NCI-H1436 (cell line): ENCODE results near the gene USP20.
A peak's percentile ranks its signal among the peaks of the same experiment; 100 is the strongest.

Source experiments
- DNase-seq: peaks from one replicate; lab custom pipeline; 2025; lab: John Stamatoyannopoulos, UW

USP20 gene

DNA sequence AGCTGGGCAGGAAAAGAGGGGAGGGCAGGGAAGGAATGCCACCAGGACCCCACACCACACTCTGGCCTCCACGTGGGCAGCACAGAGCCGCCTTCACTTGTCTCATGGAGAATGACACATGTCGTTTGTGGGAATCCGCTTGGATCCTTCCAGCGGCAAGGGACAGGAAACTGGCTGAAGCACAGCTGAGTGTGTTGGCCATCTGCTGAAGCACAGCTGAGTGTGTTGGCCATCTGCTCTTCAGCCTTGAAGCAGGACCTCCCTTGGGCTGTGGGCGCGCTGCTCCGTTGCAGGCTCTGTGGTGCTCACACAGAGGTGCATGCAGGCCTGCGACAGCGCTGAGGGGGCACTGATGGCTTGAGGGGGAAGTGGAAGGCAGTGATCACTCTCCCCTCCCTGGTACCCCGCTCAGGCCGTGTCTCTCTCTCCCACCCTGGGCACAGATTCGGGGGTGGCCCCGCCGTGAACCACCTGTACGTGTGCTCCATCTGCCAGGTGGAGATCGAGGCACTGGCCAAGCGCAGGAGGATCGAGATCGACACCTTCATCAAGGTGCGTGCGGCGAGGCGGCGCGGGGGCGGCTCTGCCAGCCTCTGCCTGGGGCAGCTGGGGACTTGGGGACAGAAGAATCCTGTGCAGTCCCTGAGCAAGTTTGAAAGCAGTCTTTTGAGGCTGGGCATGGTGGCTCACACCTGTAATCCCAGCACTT, 40.6 kb downstream of the USP20 start:
- DNase-seq = no peak

DNA sequence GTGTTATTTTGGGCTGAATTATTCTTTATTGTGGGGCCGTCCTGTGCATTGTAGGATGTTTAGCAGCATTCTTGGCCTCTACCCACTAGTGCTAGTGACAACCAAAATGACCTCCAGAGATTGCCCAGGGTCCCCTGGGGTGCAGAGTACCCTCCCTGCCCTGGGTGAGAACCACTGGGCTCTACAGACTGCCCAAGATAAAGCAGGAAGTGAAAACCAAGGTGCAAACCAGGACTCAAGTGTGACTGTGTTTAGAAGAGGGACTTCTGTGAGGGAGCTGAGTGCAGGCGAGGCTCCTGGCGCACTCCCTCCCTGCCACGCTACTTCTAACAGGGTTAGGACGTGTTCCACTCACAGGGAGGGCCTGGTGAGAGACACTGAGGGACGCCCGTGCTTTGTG, 41.6 kb downstream of the USP20 start:
- no peak for DNase-seq

DNA sequence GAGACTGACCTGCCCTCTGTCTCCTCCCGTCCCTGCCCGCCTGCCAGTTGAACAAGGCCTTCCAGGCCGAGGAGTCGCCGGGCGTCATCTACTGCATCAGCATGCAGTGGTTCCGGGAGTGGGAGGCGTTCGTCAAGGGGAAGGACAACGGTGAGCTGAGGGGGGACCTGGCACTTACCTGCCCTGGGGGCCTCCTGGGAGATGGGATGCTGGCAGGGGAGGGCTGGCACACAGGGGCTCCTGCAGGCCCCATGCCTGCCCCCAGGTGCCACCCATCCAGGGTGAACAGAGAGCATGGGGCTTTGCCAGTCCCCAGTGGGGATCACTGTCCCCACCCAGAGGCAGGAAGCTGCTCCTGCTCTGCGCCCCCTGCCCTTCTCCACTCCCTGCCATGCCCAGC, 43.0 kb downstream of the USP20 start:
- no peak for DNase-seq

DNA sequence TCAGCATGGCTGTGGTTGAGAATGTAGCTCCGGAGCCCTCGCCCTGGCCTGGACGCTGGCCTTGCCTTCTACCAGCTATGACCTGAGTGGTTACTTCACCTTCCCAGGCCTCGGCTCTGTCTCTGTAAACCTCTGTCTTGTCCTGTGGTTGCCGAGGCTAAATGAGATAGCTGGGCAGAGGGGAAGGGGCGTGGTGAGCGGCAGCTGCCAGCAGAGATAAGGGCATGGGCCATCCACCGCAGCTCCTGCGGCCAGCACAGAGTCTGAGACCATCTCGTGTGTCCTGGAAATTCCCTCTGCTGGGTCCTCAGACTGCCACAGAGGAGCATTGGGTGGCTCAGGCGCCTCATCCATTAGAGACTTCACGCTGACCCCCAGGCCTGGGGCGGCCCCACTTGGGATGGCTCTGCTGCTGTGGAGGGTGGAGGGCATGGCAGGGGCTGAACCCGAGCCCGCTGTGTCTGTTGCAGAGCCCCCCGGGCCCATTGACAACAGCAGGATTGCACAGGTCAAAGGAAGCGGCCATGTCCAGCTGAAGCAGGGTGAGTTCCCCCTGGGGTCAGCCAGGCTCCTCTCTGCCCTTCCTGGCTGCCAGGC, 43.9 kb downstream of the USP20 start:
- DNase-seq = no peak

DNA sequence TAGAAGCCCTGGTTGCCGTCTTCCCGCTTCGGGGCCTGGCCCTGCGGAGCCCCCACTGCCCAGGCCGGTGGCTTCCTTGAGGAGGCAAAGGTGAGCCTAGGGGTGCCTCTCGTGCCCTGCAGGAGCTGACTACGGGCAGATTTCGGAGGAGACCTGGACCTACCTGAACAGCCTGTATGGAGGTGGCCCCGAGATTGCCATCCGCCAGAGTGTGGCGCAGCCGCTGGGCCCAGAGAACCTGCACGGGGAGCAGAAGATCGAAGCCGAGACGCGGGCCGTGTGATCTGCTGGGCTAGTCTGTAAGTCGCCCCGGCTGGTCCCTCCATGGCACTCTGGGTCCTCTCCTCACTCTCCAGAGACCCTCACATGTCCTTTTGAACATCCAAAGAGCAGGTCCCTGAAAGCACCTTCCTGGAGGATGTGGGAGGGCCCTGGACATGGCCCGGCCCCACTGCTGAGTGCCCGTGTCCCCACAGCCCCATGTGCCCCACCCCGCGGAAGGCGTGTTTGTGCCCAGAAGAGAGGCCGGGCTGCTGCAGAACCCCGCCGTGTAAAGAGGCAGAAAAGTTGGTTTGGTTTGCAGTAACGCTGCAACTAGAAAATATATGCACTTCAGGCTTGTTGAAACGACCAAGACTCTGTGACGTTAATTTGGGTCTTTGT, 44.9 kb downstream of the USP20 start:
- no peak for DNase-seq

DNA sequence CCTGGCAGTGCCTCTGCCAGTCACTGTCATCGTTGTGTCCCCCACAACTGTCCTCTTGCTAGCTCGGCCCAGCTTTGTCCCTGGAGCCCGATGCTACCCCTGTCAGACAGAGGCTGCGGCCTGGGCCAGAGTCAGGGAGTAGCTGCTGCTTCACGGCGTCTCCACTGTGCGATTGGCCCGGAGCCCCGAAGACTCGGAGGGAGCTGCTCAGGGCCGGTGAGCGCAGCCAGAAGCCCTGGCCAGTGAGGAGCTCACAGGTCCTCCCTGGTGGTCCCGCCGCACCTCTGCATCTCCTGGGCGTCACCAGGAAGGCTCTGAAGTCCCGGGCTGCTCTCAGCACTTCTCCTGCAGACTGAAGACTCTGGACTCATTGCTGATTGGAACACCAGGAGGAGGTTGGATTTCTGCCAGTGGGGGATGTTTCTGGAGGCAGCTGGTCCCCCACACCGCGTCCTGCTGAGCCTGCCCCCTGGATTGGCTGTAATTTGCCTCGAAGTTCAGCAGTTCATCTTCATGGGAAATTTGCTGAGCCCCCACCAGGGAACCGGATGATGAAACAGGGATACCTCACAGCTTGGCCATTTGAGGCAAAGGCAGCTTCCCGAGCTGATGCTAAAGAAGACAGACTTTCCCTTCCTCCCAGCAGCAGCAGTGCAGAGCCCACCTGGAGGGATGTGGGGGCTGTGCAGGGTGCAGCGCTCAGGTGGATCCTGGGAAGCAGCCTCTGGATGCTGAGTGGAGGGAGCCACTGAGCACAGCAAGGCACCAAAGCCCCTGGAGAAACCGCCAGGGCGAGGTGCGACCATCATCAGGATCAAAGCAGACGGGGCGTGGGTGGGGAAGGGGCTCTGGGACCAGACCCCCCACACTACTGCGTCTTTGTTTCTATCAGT, 45.6 kb downstream of the USP20 start:
- no peak for DNase-seq

DNA sequence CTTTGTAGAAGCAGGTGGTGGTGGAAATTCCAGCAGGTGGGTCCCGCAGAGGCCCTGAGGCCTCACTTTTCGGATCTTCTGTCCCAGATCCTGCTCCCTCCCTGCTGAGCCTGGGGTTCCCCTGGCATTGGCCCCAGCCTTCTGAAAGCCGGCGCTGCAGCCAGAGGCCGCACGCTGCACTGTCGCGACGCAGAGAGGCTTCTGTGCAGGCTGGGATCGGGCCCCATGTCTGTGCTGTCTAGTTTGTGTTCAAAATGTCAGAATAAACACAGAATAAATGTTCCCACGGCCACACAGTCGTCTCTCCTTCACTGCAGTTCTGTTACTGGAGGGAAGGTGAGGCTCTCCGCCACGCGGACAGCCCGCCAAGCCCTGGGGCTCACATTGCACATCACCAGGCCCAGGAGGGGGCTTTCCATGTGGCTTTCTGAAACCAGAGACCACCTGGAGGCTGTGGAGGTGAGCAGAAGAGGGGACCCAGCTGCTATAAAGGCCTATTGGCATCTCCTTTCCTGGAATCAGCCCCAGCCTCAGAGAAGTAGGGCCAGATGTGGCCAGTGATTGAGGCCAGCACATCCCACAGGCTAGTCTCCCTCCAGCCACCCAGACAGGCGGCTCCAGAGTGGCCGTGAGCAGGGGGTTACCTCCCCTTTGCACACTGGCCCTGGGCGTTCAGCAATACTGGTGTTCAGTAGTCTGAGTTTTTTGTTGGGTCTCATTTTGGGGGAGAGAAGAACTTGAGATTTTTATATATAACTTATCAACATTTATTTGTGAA, 46.5 kb downstream of the USP20 start:
- no peak for DNase-seq

DNA sequence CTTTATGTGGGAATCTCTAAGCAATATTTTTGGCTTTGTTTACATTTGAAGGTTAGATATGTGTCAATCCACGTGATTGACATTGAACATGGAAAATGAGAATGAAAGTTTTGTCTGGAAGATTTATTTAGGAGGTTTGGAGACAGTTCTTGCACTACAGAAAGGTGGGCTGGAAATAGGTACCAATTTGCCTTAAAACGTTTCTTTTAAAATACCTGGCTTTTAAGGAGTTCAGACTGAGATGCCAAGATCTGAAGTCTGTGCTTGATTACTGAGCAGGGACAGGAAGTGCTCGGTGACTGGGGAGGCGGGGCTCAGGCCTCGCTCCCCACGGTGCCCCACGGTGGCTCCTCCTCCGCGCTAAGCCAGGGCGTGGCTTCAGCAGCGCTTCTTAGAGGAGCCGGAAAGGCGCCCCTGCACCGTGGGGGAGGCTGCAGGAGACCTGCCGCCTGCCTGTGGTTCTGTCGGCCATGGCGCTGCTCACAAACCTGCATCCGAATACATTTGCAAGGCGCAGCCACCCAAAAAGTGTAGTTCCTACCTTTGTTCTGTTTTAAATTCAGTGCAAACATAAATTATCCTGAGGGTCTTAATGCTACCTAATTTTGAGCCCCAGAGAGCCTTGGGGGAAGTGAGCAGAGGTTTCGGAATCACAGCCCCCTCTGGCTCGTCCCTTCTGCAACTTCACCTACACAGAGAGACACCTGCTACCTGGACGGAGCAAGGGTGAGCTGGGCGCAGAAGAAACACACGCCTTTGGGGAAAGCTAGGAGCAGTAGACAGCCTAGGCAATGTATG, 49.2 kb downstream of the USP20 start:
- peak; percentile 89 for DNase-seq

DNA sequence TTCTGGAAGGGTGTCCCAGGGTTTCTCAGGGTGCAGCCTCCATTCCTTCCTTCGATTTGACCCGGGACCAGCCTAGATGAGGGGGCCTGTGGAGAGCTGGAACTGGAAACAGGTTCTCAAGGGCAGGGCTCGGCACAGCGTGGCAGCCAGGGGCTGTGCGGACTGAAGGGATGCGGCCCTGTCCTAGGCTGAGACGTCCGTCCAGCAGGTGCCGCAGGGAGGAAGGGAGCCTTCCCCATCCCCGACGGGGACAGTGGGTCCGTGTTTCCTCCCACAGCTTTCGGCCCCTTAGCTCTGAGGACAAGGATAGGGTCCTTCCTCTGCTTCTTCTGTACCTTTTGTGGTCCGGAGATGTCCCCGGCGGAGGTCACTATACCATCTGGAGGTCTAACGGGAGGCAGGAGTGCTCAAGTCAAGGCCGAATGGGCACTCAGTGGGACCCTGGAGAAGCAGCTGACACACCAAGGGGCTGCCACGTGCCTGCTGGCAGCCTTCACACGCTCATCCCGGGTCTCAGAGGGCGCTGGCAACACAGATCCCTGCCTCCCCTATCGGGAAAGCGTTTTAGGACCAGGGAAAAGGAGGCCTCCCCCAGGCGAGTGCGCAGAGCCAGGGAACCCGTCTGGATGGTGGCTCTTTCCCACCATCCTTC, 49.9 kb downstream of the USP20 start:
- DNase-seq = peak; percentile 11

DNA sequence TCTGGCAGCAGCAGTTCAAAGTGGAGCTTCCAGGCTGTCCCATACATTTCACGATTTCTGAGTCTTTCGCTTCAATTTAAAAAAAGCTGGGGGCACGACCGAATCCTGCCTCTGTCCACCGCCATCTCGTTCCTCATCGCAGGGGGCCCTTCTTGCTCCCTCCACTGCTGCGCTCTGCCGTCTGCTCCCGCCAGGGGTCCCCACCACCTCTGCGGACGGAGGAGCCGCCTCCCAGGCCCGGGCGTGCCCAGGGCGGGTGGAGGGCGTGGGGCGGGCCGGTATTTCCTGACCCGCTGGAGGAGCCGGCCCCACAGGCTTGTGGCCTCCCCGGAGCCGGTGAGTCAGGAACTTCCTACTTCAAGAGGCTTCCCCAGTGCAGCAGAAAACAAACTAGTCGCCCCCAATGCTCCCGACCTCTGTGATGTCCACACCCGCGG, 50.4 kb downstream of the USP20 start:
- peak; percentile 63 for DNase-seq

DNA sequence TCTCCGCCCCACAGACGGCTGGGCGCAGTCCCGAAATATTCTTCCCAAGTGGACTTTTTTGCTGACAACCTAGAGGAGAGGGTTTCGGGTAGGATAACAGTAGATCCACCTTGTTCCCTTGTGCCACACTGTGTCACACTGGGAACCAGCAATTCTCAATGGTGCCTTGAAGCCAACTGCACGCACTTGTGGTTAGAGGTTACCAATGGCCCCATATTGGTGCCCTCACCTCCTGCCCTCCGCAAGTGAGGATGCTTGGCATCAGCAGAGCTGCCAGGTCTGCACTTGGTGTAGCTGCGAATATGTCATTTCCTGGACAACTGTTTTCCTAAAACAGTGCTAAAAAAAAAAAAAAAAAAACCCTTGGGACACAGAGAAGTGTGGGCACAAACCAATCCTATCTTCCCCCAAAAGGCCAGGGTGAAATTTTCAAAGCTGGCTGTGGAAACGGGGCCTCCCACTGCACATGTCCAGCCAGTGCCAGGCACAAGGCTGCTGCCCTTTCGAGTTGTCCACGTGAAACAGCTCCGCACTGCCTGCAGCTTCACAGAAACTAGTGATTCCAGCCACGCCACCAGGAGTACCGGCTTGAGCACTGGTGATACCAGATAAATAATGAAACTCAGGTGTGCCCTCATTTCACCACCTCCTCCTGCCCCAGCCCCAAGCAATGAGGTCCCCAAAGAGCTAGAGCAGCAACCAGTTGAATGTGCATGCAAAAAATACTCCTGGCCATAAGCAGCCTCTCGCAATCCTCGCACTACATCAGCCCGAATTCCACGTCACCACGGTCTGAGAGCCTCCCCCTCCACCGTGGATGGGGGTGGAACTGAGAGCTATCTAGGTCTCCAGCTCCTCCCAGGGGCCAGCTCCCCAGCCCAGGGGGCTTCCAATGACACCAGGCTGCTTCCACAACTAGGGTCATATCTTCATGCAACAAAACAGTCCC, 51.2 kb downstream of the USP20 start:
- DNase-seq = no peak

DNA sequence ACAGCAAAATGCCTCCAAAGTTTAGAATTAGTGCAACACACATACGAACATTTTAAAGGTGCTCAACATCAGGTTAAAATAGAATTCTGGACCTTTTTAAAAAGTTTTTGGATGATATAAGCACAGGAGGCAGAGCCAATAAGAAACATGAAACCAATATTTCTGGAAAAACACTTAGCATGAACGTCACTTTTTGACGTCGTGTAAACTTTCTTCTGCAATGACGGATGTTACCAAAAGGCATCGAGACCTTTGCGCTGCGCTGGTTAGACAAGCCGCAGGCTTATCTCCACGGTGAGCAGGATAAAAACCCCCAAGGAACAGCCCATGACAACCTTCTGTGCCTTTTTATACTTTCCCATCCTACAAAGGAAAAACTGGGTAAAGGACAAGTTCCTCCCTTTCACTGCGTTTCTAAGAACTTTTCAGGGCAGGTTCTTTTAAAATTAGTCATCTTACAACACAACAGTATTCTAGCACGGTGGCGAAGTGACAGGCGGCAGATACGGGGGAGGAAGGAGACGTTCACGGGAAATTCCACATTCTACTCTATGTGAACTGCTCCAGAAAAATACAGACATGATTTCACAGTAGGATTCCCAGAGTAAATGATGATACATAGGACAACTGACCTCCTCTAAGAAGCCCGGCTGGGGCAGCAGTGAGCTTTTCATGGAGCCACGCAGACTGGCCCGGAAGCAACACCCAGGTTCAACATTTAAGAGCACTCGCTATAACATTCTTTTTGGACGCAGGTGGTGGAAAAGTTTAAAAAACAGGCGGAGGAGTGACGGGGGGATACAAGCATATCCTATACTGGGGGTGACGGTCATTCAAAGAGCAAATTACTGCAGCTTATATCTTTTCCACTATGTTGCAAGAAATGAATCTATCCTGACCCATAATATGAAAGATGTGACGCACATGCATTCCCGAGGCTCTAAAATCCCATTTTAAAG, 52.4 kb downstream of the USP20 start:
- DNase-seq = no peak

DNA sequence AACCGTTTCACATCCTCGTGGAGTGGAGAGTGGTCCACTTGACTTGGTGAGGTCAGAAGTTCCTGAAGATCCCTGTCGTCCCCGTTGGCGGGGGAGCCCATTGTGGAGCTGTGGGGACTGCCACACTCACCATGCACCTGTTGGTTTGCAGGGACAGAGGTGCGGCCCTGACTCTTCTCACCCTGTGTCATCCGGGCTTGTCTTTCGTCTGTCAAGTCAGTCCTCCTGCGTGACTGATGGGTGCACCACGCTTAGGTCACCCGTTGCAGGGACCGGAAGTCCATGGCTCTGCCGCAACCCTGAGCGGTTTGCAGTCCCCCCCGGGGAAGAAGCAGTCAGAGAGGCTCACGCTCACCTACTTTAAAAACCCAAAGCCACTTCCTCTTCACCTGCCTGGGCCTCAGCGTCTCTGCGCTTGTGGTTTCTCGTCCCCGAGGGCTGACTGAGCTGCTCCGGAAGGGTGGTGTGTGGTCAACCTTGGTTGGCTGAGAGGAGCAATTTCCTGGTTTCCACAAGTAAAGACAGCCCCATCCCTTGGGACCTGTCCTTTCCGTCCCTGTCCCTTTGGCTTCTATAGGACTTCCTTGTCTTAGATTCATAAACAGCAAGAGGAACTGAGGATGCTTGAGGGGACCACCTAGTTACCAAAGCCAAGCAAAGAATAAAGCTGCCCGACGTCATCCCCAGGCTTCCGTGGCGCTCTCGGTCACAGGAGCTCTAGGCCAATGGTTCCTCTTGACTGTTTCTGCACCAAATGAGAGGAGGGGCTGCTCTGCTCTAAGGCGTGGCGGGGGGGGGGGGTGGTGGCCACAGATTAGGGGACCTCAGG, 53.2 kb downstream of the USP20 start:
- DNase-seq = no peak

DNA sequence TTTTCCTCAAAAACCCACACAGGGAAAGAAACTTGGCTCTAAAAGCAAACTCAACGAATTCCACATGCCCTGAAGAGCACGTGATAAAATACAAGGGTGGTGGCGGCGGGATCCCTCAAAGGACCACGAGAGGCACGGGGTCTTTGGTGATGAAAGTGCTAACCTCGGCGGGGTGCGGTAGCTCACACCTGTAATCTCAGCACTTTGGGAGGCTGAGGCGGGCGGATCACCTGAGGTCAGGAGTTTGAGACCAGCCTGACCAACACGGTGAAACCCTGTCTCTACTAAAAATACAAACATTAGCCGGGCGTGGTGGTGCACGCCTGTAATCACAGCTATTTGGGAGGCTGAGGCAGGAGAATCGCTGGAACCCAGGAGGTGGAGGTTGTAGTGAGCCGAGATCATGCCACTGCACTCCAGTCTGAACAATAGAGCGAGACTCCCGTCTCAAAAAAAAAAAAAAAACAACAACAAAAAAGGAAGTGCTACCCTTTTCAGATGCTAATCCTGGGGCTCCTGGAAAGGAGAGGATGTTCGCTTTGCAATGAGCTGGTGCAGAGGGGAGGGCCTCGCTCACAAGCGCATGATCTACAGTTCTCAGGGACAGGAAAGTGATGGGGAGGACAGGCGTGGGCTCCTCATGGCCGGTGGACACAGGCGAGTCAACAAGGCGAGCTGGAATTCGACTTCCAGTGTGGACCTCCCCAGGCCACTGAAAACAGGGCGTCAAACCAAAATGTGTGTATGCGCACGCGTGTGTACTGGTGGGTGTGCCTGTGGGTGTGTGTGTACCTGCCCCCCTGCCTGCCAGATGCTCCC, 54.1 kb downstream of the USP20 start:
- DNase-seq = no peak

DNA sequence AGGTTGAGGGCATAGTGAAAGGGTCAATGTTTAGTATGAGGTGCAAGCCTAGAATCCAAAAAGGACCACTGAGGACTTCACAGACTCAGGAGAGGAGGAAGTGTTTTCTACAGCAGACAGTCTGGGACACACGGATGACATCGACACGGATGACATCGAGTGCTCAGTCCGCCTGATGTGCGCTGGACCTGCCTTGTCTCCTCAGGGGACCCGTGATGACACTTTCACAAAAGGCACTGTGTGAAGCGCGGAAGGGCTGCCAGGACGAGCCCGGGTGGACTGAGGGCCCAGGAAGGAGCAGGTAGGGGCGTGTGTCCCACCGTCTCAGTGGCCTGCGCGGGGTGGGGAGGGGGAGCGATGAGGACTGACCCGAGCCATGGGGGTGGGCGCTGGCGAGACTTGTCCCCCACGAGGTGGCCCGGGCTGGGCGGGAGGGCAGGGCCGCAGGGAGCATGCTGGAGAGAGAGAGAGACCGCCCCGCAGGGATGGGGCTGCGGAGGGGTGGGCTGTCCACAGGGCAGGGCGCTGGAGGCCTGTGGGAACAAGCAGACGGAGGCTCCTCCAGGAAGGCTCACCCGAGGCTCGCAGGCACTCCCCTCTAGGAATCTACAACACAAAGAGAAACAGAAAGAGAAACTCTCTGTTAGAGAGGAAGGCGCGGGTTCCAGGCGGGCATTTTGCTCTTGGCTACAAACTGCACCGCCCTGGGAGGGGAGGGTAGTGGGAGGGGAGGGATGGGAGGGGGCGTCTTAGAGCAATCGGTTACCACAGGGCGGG, 54.9 kb downstream of the USP20 start:
- no peak for DNase-seq
